ENCODE data around the gene UNC13A.

GRCh38 chr19:17627161-17627560, 61.0 kb downstream of the UNC13A start:
- TF ChIP-seq POLR2AphosphoS5 (IDR thresholded peaks at IDR 0.05; ENCODE audit: low read depth) = no peak
- TF ChIP-seq CTCF (IDR thresholded peaks at IDR 0.05; ENCODE audit: insufficient read depth, low read length) = no peak

All from HL-60 (cell line).